Naive thymus-derived CD4-positive, alpha-beta T cell (primary cell): Measurements from ENCODE around the gene DDX42. TPM values are rescaled to one million over a fixed set of nuclear protein-coding genes. Genes with fewer than 3 reads are reported as not detected.
"Not testable (repeated sequence)": the region's sequence is repeated elsewhere in the genome, so short reads cannot be mapped to it uniquely, and the experiment has no call there.

Experiments
- ATAC-seq: fragments of 150-1000 bp; cut with Tn5 transposase; 2 replicates; pipeline ENCODE4 v1.10.0; 2021; ENCODE audit warnings: mild to moderate bottlenecking, moderate library complexity
- CTCF ChIA-PET: fragments of 350-600 bp; sonication (Branson Sonifier 250); formaldehyde crosslinking; loops from one replicate; lab custom pipeline; 2021; ENCODE audit warnings: antibody characterized with exemption; lab: Charles Lee
- POLR2A ChIA-PET: fragments of 350-600 bp; sonication (Branson Sonifier 250); formaldehyde crosslinking; loops from one replicate; lab custom pipeline; 2021; ENCODE audit warnings: antibody characterized with exemption, inconsistent platforms; lab: Charles Lee
- DNase-seq, 9 donors: peaks; one replicate each; pipeline versions ENCODE4 v3.0.0 to v3.0.0-alpha.2; 2020 to 2022; ENCODE audit warnings: mixed read lengths in 1 of 9
- H3K27ac ChIP-seq: one replicate; pipeline ENCODE4 v1.7.0; 2013; ENCODE audit warnings: mild to moderate bottlenecking, low read depth, low read length, moderate library complexity
- H3K27me3 ChIP-seq, 2 donors: one replicate each; pipeline ENCODE4 v1.7.0; 2013; ENCODE audit warnings: low read length in 2 of 2, mild to moderate bottlenecking in 2 of 2, moderate library complexity in 2 of 2; ENCODE audit not compliant: control insufficient read depth in 2 of 2, insufficient read depth in 2 of 2
- H3K36me3 ChIP-seq, 3 experiments: 1 replicate in 2 of 3; 2 replicates in 1 of 3; pipeline ENCODE4 v1.7.0; 2013; ENCODE audit warnings: low read length in 3 of 3, mild to moderate bottlenecking in 3 of 3, moderate library complexity in 1 of 3; ENCODE audit not compliant: insufficient read depth in 3 of 3, control insufficient read depth in 2 of 3
- H3K4me1 ChIP-seq, 2 donors: one replicate each; pipeline ENCODE4 v1.7.0; 2013; ENCODE audit warnings: low read length in 2 of 2, mild to moderate bottlenecking in 2 of 2, moderate library complexity in 1 of 2; ENCODE audit not compliant: control insufficient read depth in 2 of 2, insufficient read depth in 2 of 2
- H3K4me3 ChIP-seq: 2 replicates; pipeline ENCODE4 v1.7.0; 2013; ENCODE audit warnings: mild to moderate bottlenecking, low read length
- H3K9me3 ChIP-seq, 3 experiments: 1 replicate in 2 of 3; 2 replicates in 1 of 3; pipeline ENCODE4 v1.7.0; 2013; ENCODE audit warnings: low read length in 3 of 3; ENCODE audit not compliant: control insufficient read depth in 2 of 3
- H3K27ac Mint-ChIP-seq, 9 donors: one replicate each; pipeline ENCODE4 v1.8.0; 2020 to 2022; ENCODE audit warnings: mixed read lengths in 9 of 9, mild to moderate bottlenecking in 8 of 9, moderate library complexity in 5 of 9, inconsistent platforms in 2 of 9
- H3K27me3 Mint-ChIP-seq, 5 donors: one replicate each; pipeline ENCODE4 v1.8.0; 2021 to 2022; ENCODE audit warnings: mixed read lengths in 5 of 5, mild to moderate bottlenecking in 1 of 5
- H3K36me3 Mint-ChIP-seq, 5 donors: one replicate each; pipeline ENCODE4 v1.8.0; 2020 to 2022; ENCODE audit warnings: mixed read lengths in 5 of 5, mild to moderate bottlenecking in 3 of 5, inconsistent platforms in 1 of 5
- H3K4me1 Mint-ChIP-seq, 7 donors: one replicate each; pipeline ENCODE4 v1.8.0; 2020 to 2022; ENCODE audit warnings: mixed read lengths in 7 of 7, mild to moderate bottlenecking in 3 of 7, inconsistent platforms in 1 of 7
- H3K4me3 Mint-ChIP-seq, 10 donors: one replicate each; pipeline ENCODE4 v1.8.0; 2020 to 2022; ENCODE audit warnings: mild to moderate bottlenecking in 10 of 10, mixed read lengths in 10 of 10, moderate library complexity in 6 of 10, inconsistent platforms in 2 of 10
- H3K9me3 Mint-ChIP-seq, 11 donors: one replicate each; pipeline ENCODE4 v1.8.0; 2020 to 2022; ENCODE audit warnings: mixed read lengths in 11 of 11, mild to moderate bottlenecking in 4 of 11, inconsistent platforms in 1 of 11, moderate library complexity in 1 of 11
- intact Hi-C, 2 donors: fragments of 100-400 bp; cut with micrococcal nuclease; formaldehyde crosslinking; loops; one replicate each; pipeline ENCODE4 v1.15.1; 2023
- polyA plus RNA-seq, 2 donors: library from polyadenylated mRNA; unstranded; fragments of 300-500 nt; fragmentation: Illumina TruSeq; gene quantifications; one replicate each; pipeline ENCODE4 v1.2.3, GENCODE V29; 2021
- total RNA-seq, 6 experiments: library from RNA in 5 of 6; stranded (reverse) in 5 of 6; gene quantifications; 1 replicate in 5 of 6; 2 replicates in 1 of 6; pipeline ENCODE4 v1.2.3 and lab custom pipeline; 2021 to 2026

Gene DDX42
- total and polyA plus RNA-seq, 7 experiments from 2014 or later = 11.8 to 192 (median 117) TPM

DNA sequence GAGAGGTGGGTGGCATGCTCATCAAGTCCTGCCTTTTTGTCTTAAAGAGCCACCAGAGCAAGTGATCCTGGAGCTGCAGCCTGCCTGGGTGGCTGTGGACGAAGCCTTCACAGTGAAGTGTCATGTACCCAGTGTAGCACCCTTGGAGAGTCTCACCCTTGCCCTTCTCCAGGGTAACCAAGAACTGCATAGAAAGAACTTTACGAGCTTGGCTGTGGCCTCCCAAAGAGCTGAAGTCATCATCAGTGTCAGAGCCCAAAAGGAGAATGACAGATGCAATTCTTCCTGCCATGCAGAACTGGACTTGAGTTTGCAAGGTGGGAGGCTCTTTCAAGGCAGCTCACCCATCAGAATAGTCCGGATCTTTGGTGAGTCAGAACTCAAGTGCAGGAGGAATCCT lies 85.3 kb downstream of the DDX42 start:
- DNase-seq (no peak), ATAC-seq (no peak)
- no peaks in the 10 kb centered on the region for H3K9me3 ChIP-seq
- no peaks in the 10 kb centered on the region for H3K4me1 Mint-ChIP-seq
- H3K36me3 ChIP-seq = no peaks in the 10 kb centered on the region
- H3K27me3 ChIP-seq = no peaks in the 10 kb centered on the region
- no peaks in the 10 kb centered on the region for H3K4me1 ChIP-seq
- peaks cover 0 to 38% (median 0%) of the 10 kb centered on the region in 5 donors for H3K27me3 Mint-ChIP-seq
- H3K4me3 Mint-ChIP-seq = no peak overlapping the region
- no peaks in the 10 kb centered on the region for H3K9me3 Mint-ChIP-seq
- H3K27ac ChIP-seq = no peak overlapping the region
- CTCF ChIA-PET = interaction anchor here (1.1 to 4.8 kb wide), 2 partner anchors 11 to 21 kb away, joined by 3 to 17 read pairs; no protein-coding TSS in a partner anchor
- no peaks in the 10 kb centered on the region for H3K36me3 Mint-ChIP-seq
- intact Hi-C loops = no loop called here
- POLR2A ChIA-PET = interaction anchor here (1.1 kb wide), 2 partner anchors 17 to 28 kb away, joined by 3 to 4 read pairs; no protein-coding TSS in a partner anchor
- no peak overlapping the region for H3K27ac Mint-ChIP-seq
- H3K4me3 ChIP-seq = no peak overlapping the region

DNA sequence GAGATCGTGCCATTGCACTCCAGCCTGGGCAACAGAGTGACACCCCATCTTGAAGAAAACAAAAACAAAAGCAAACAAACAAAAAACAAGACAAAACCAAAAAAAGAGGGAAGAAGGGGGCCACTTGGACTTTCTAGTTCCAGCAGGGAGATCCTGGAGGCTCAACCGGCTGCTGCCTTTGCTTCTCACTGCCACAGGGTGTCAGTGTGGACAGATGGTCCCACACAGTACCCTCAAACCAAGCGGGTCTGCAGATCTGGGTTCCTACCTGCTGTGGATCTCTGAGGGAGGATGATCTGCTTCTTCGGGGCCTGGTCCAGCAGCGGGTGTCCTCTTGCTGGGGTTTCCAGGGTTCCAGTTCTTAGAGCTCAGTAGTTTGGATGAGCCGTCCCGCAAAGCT lies 92.7 kb downstream of the DDX42 start:
- H3K27me3 ChIP-seq, H3K27ac Mint-ChIP-seq, ATAC-seq, intact Hi-C loops, H3K9me3 Mint-ChIP-seq, H3K4me1 ChIP-seq, H3K36me3 Mint-ChIP-seq, H3K36me3 ChIP-seq, H3K27ac ChIP-seq, H3K9me3 ChIP-seq, H3K4me1 Mint-ChIP-seq, H3K4me3 Mint-ChIP-seq, DNase-seq, H3K4me3 ChIP-seq: not testable (repeated sequence)
- ChIA-PET CTCF (interaction anchor here (1.2 to 1.7 kb wide), 3 partner anchors 14 to 38 kb away, joined by 3 to 6 read pairs (median 4); no protein-coding TSS in a partner anchor), POLR2A (interaction anchor here (1.4 kb wide), 1 partner anchor 23 kb away, joined by 8 read pairs; no protein-coding TSS in a partner anchor)
- peaks cover 0 to 27% (median 0%) of the 10 kb centered on the region in 5 donors for H3K27me3 Mint-ChIP-seq

Other genes with a start within 250 kb of the DDX42 start
- gene DCAF7, start 223.7 kb upstream of the DDX42 start, total RNA-seq = 100 to 1,000 TPM in 1 of 5 experiments, 10 to 100 TPM in 4; 26.0 to 128 (median 70.0) TPM
- gene DCAF7, start 223.7 kb upstream of the DDX42 start, polyA plus RNA-seq = 10 to 100 TPM; 56.0 to 83.0 TPM
- gene TACO1, start 173.3 kb upstream of the DDX42 start, total RNA-seq = 10 to 100 TPM; 11.1 to 20.3 (median 15.2) TPM
- 10 to 100 TPM; 20.4 to 21.2 TPM for gene TACO1, start 173.3 kb upstream of the DDX42 start, polyA plus RNA-seq
- gene MAP3K3, start 151.8 kb upstream of the DDX42 start, total RNA-seq = 100 to 1,000 TPM in 1 of 5 experiments, 10 to 100 TPM in 4; 37.5 to 105 (median 85.5) TPM
- 10 to 100 TPM; 29.4 to 45.2 TPM for gene MAP3K3, start 151.8 kb upstream of the DDX42 start, polyA plus RNA-seq
- gene LIMD2, start 74.0 kb upstream of the DDX42 start, total RNA-seq = 100 to 1,000 TPM; 575 to 937 (median 595) TPM
- gene LIMD2, start 74.0 kb upstream of the DDX42 start, polyA plus RNA-seq = 100 to 1,000 TPM; 542 to 792 TPM
- gene STRADA, start 32.4 kb upstream of the DDX42 start, total RNA-seq = 10 to 100 TPM; 51.0 to 69.7 (median 54.2) TPM
- 10 to 100 TPM; 19.9 to 24.2 TPM for gene STRADA, start 32.4 kb upstream of the DDX42 start, polyA plus RNA-seq
- 10 to 100 TPM; 31.8 to 62.9 (median 34.7) TPM for gene CCDC47, start 573 bp upstream of the DDX42 start, total RNA-seq
- 10 to 100 TPM; 33.5 to 45.4 TPM for gene CCDC47, start 573 bp upstream of the DDX42 start, polyA plus RNA-seq
- 100 to 1,000 TPM in 3 of 5 experiments, 10 to 100 TPM in 2; 68.4 to 153 (median 105) TPM for gene PSMC5, start 53.3 kb downstream of the DDX42 start, total RNA-seq
- gene PSMC5, start 53.3 kb downstream of the DDX42 start, polyA plus RNA-seq = 100 to 1,000 TPM; 153 to 162 TPM
- 10 to 100 TPM; 38.1 to 66.2 (median 55.8) TPM for gene FTSJ3, start 53.5 kb downstream of the DDX42 start, total RNA-seq
- 10 to 100 TPM; 22.1 to 44.4 TPM for gene FTSJ3, start 53.5 kb downstream of the DDX42 start, polyA plus RNA-seq
- gene SMARCD2, start 68.5 kb downstream of the DDX42 start, total RNA-seq = 100 to 1,000 TPM; 102 to 148 (median 109) TPM
- 100 to 1,000 TPM in 1 of 2 donors, 10 to 100 TPM in 1; 61.5 to 112 TPM for gene SMARCD2, start 68.5 kb downstream of the DDX42 start, polyA plus RNA-seq
- gene CSH2, start 99.5 kb downstream of the DDX42 start, total RNA-seq = 1 to 10 TPM in 2 of 5 experiments, not detected in 3; 4.2 to 5.3 TPM
- not detected for gene CSH2, start 99.5 kb downstream of the DDX42 start, polyA plus RNA-seq
- not detected for gene GH2, start 107.8 kb downstream of the DDX42 start, total RNA-seq
- gene GH2, start 107.8 kb downstream of the DDX42 start, polyA plus RNA-seq = not detected
- 10 to 100 TPM in 1 of 5 experiments, 1 to 10 TPM in 1, not detected in 3; 8.2 to 11.3 TPM for gene CSH1, start 122.4 kb downstream of the DDX42 start, total RNA-seq
- not detected for gene CSH1, start 122.4 kb downstream of the DDX42 start, polyA plus RNA-seq
- gene CSHL1, start 137.1 kb downstream of the DDX42 start, total RNA-seq = not detected
- not detected for gene CSHL1, start 137.1 kb downstream of the DDX42 start, polyA plus RNA-seq
- under 1 TPM in 2 of 5 experiments, not detected in 3; 0.58 to 0.66 TPM for gene GH1, start 144.7 kb downstream of the DDX42 start, total RNA-seq
- not detected for gene GH1, start 144.7 kb downstream of the DDX42 start, polyA plus RNA-seq
- 10 to 100 TPM; 11.8 to 44.9 (median 15.1) TPM for gene CD79B, start 158.2 kb downstream of the DDX42 start, total RNA-seq
- gene CD79B, start 158.2 kb downstream of the DDX42 start, polyA plus RNA-seq = 10 to 100 TPM; 34.5 to 42.2 TPM
- gene SCN4A, start 198.7 kb downstream of the DDX42 start, total RNA-seq = under 1 TPM in 4 of 5 experiments, not detected in 1; 0.03 to 0.15 (median 0.07) TPM
- gene SCN4A, start 198.7 kb downstream of the DDX42 start, polyA plus RNA-seq = not detected
- 1 to 10 TPM in 1 of 5 experiments, under 1 TPM in 2, not detected in 2; 0.29 to 2.8 (median 0.40) TPM for gene PRR29, start 224.2 kb downstream of the DDX42 start, total RNA-seq
- 1 to 10 TPM; 5.5 to 6.0 TPM for gene PRR29, start 224.2 kb downstream of the DDX42 start, polyA plus RNA-seq
- gene ICAM2, start 246.5 kb downstream of the DDX42 start, total RNA-seq = 100 to 1,000 TPM in 2 of 5 experiments, 10 to 100 TPM in 3; 60.9 to 132 (median 92.3) TPM
- gene ICAM2, start 246.5 kb downstream of the DDX42 start, polyA plus RNA-seq = 100 to 1,000 TPM; 400 to 414 TPM